ENCODE results near the gene CLSTN2. TPM values are rescaled to one million over a fixed set of nuclear protein-coding genes. Genes with fewer than 3 reads are reported as not detected.

The CLSTN2 gene
- polyA plus RNA-seq, 4 donors, result 0.92 to 2.0 (median 1.5) TPM

GRCh38 chr3:140258222-140258724 is 323.3 kb downstream of the CLSTN2 start:
- no peak for DNase-seq (ENCODE audit: low read depth in 4 of 4, low spot score in 2 of 4)

GRCh38 chr3:140265302-140265701 is 330.3 kb downstream of the CLSTN2 start:
- no peak for DNase-seq (ENCODE audit: low read depth in 4 of 4, low spot score in 2 of 4)

GRCh38 chr3:140268103-140268502 is 333.1 kb downstream of the CLSTN2 start:
- no peak for DNase-seq (ENCODE audit: low read depth in 4 of 4, low spot score in 2 of 4)

GRCh38 chr3:140268610-140269009 is 333.6 kb downstream of the CLSTN2 start:
- DNase-seq (ENCODE audit: low read depth in 4 of 4, low spot score in 2 of 4), result no peak

GRCh38 chr3:140270329-140270728 is 335.3 kb downstream of the CLSTN2 start:
- no peak for DNase-seq (ENCODE audit: low read depth in 4 of 4, low spot score in 2 of 4)

GRCh38 chr3:140273542-140274195 is 338.7 kb downstream of the CLSTN2 start:
- DNase-seq (ENCODE audit: low read depth in 4 of 4, low spot score in 2 of 4), result no peak

- DNase-seq (ENCODE audit: low read depth in 4 of 4, low spot score in 2 of 4), result no peak
Measured at GRCh38 chr3:140274429-140274828, 339.4 kb downstream of the CLSTN2 start.

GRCh38 chr3:140276703-140277102 is 341.7 kb downstream of the CLSTN2 start:
- DNase-seq (ENCODE audit: low read depth in 4 of 4, low spot score in 2 of 4), result no peak

- DNase-seq (ENCODE audit: low read depth in 4 of 4, low spot score in 2 of 4), result no peak
Measured at GRCh38 chr3:140277886-140278285, 342.9 kb downstream of the CLSTN2 start.

GRCh38 chr3:140284372-140284771 is 349.4 kb downstream of the CLSTN2 start:
- no peak for DNase-seq (ENCODE audit: low read depth in 4 of 4, low spot score in 2 of 4)

- DNase-seq (ENCODE audit: low read depth in 4 of 4, low spot score in 2 of 4), result no peak
Measured at GRCh38 chr3:140285380-140285779, 350.4 kb downstream of the CLSTN2 start.

GRCh38 chr3:140288595-140288994 is 353.6 kb downstream of the CLSTN2 start:
- DNase-seq (ENCODE audit: low read depth in 4 of 4, low spot score in 2 of 4), result no peak

GRCh38 chr3:140290105-140290504 is 355.1 kb downstream of the CLSTN2 start:
- no peak for DNase-seq (ENCODE audit: low read depth in 4 of 4, low spot score in 2 of 4)

GRCh38 chr3:140292170-140292569 is 357.2 kb downstream of the CLSTN2 start:
- no peak for DNase-seq (ENCODE audit: low read depth in 4 of 4, low spot score in 2 of 4)

GRCh38 chr3:140292684-140293083 is 357.7 kb downstream of the CLSTN2 start:
- DNase-seq (ENCODE audit: low read depth in 4 of 4, low spot score in 2 of 4), result no peak

GRCh38 chr3:140294058-140294457 is 359.1 kb downstream of the CLSTN2 start:
- no peak for DNase-seq (ENCODE audit: low read depth in 4 of 4, low spot score in 2 of 4)

GRCh38 chr3:140296796-140297352 is 361.9 kb downstream of the CLSTN2 start:
- DNase-seq (ENCODE audit: low read depth in 4 of 4, low spot score in 2 of 4), result peak in 2 of 4 donors; percentile 7 to 31

GRCh38 chr3:140298043-140298442 is 363.1 kb downstream of the CLSTN2 start:
- DNase-seq (ENCODE audit: low read depth in 4 of 4, low spot score in 2 of 4), result no peak

GRCh38 chr3:140298569-140299070 is 363.6 kb downstream of the CLSTN2 start:
- no peak for DNase-seq (ENCODE audit: low read depth in 4 of 4, low spot score in 2 of 4)

GRCh38 chr3:140303875-140304274 is 368.9 kb downstream of the CLSTN2 start:
- no peak for DNase-seq (ENCODE audit: low read depth in 4 of 4, low spot score in 2 of 4)

- no peak for DNase-seq (ENCODE audit: low read depth in 4 of 4, low spot score in 2 of 4)
Measured at GRCh38 chr3:140308535-140308934, 373.6 kb downstream of the CLSTN2 start.

GRCh38 chr3:140311428-140311827 is 376.4 kb downstream of the CLSTN2 start:
- DNase-seq (ENCODE audit: low read depth in 4 of 4, low spot score in 2 of 4), result no peak

Data from left renal cortex interstitium (tissue), 4 donors.